Nephron (organoid): ENCODE results near the gene PLXNA3.

Source experiments
- H3K27ac Mint-ChIP-seq, 3 experiments: 2 replicates each; pipeline ENCODE4 v1.8.0; 2020; ENCODE audit warnings: mixed read lengths in 3 of 3, mild to moderate bottlenecking in 2 of 3, moderate library complexity in 1 of 3
- H3K27me3 Mint-ChIP-seq: 2 replicates; pipeline ENCODE4 v1.8.0; 2021; ENCODE audit warnings: low read depth, mild to moderate bottlenecking, moderate library complexity, mixed read lengths
- H3K36me3 Mint-ChIP-seq: 2 replicates; pipeline ENCODE4 v1.8.0; 2020; ENCODE audit warnings: low read depth, mixed read lengths
- H3K4me1 Mint-ChIP-seq: 2 replicates; pipeline ENCODE4 v1.8.0; 2020; ENCODE audit warnings: mixed read lengths
- H3K4me3 Mint-ChIP-seq, 3 experiments: 2 replicates each; pipeline ENCODE4 v1.8.0; 2020; ENCODE audit warnings: mild to moderate bottlenecking in 3 of 3, mixed read lengths in 3 of 3, moderate library complexity in 2 of 3
- H3K9me3 Mint-ChIP-seq: 2 replicates; pipeline ENCODE4 v1.8.0; 2020; ENCODE audit warnings: mixed read lengths
- TF ChIP-seq, protein P1 (sequence below), 3 experiments: fragments of 200-600 bp; sonication (generic); IDR thresholded peaks; one replicate each; pipeline ENCODE4 v1.5.0; 2021; ENCODE audit warnings: antibody characterized with exemption in 3 of 3; ENCODE audit not compliant: unreplicated experiment in 3 of 3

Gene PLXNA3

DNA sequence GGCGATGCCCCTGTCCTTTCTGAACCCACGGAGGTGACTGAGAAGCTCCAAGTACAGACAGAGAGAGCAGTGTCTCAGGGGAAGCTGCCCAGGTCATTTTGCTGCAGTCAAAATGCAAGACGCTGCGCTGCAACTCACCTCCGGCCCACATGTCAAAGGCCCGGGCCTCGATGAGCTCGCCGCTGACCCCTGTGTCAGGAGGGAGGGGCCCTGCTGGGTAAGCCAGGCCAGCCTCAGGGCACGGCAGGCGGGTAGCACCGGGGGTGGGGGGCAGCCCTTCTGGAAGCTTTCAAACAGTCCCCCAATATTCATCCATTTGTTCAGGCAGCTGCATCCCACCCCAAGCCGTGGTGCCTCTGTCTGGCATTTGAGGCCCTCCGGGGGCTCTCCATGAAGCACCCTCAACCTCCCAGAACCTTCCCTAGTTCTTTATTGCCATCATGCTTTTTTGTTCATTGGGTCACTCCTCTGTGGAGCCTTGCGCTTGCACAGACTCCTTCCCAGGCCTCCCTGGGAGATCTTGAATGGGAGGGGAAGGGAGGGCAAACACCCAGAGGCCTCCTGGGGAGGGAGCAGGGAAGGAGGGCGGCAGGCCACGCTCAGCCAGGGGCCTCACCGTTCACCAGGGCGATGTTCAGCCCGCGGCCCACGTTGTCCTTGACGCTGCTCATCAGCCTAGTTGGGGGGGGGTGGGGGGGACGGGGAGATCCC, 49.7 kb downstream of the PLXNA3 start:
- no peaks in the 10 kb centered on the region for H3K4me1 Mint-ChIP-seq
- H3K27me3 Mint-ChIP-seq, result peaks cover 3% of the 10 kb centered on the region
- H3K9me3 Mint-ChIP-seq, result peaks cover 18% of the 10 kb centered on the region
- no peak overlapping the region for H3K4me3 Mint-ChIP-seq
- peaks cover 31% of the 10 kb centered on the region for H3K36me3 Mint-ChIP-seq
- TF ChIP-seq, protein P1, sequence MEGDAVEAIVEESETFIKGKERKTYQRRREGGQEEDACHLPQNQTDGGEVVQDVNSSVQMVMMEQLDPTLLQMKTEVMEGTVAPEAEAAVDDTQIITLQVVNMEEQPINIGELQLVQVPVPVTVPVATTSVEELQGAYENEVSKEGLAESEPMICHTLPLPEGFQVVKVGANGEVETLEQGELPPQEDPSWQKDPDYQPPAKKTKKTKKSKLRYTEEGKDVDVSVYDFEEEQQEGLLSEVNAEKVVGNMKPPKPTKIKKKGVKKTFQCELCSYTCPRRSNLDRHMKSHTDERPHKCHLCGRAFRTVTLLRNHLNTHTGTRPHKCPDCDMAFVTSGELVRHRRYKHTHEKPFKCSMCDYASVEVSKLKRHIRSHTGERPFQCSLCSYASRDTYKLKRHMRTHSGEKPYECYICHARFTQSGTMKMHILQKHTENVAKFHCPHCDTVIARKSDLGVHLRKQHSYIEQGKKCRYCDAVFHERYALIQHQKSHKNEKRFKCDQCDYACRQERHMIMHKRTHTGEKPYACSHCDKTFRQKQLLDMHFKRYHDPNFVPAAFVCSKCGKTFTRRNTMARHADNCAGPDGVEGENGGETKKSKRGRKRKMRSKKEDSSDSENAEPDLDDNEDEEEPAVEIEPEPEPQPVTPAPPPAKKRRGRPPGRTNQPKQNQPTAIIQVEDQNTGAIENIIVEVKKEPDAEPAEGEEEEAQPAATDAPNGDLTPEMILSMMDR (IDR thresholded peaks at IDR 0.05; ENCODE audit: unreplicated experiment in 3 of 3), result no peak
- H3K27ac Mint-ChIP-seq, result no peak overlapping the region

DNA sequence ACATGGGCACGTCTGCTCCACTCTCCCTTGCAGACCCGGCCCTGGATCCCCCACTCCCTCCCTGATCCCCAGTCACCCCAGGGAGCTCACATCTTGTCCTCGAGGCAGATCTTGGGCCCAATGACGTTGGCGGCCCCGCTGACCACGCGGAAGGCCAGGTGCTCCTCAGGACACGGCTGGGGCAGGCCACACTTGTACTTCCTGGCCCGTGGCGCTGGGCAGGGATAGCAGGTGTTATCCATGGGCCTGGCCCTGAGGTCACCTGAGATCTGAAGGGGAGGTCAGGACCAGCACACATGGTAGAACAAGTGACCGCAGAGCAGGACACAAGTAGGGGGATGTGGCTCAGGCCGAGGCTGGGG, 50.3 kb downstream of the PLXNA3 start:
- Mint-ChIP-seq H3K4me1 (no peaks in the 10 kb centered on the region), H3K27ac (no peak overlapping the region), H3K36me3 (peaks cover 31% of the 10 kb centered on the region), H3K4me3 (no peak overlapping the region), H3K9me3 (peaks cover 18% of the 10 kb centered on the region), H3K27me3 (peaks cover 3% of the 10 kb centered on the region)
- TF ChIP-seq, protein P1 (IDR thresholded peaks at IDR 0.05; ENCODE audit: unreplicated experiment in 3 of 3), result no peak

DNA sequence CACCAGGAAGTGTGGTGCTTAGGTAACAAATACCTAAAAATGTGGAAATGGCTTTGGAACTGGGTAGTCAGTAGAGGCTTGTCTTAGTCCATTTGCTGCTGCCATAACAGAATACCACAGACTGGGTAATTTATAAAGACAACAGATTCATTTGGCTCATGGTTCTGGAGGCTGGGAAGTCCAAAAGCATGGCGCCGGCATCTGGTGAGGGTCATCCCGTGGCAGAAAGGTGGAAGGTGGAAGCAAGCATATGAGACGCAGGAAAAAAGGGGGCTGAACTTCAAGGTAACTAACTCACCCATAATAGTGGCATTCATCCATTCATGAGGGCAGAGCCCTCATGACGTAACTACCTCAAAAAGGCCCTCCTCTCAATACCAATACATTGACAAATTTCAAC, 51.4 kb downstream of the PLXNA3 start:
- TF ChIP-seq, protein P1 (IDR thresholded peaks at IDR 0.05; ENCODE audit: unreplicated experiment in 3 of 3), result no peak
- Mint-ChIP-seq H3K27ac (no peak overlapping the region), H3K4me1 (no peaks in the 10 kb centered on the region), H3K4me3 (no peak overlapping the region), H3K9me3 (peaks cover 23% of the 10 kb centered on the region), H3K27me3 (peaks cover 3% of the 10 kb centered on the region), H3K36me3 (peaks cover 37% of the 10 kb centered on the region)

DNA sequence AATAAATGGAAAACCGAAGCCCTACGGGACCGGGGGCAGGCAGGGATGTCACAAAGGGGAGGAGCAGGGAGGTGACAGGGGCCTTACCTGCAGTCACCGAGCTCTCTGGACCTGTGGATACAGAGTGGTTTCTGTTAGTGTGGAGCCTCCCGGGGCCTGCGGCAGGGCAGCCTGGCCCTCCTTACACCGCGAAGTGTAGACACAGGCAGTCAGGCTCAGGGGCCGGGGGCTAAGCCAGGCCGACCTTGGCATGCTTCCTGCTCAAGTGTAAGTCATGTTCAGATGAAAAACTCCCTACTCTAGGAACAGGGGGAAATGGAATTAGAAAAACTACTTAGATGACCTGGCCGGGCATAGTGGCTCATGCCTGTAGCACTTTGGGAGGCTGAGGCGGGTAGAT, 53.7 kb downstream of the PLXNA3 start:
- Mint-ChIP-seq H3K27ac (peak overlapping the region in 2 of 3 experiments; percentile 50 to 63), H3K4me3 (no peak overlapping the region), H3K9me3 (peaks cover 24% of the 10 kb centered on the region), H3K27me3 (peaks cover 3% of the 10 kb centered on the region), H3K4me1 (peaks cover 11% of the 10 kb centered on the region), H3K36me3 (peaks cover 28% of the 10 kb centered on the region)
- TF ChIP-seq, protein P1 (IDR thresholded peaks at IDR 0.05; ENCODE audit: unreplicated experiment in 3 of 3), result no peak

DNA sequence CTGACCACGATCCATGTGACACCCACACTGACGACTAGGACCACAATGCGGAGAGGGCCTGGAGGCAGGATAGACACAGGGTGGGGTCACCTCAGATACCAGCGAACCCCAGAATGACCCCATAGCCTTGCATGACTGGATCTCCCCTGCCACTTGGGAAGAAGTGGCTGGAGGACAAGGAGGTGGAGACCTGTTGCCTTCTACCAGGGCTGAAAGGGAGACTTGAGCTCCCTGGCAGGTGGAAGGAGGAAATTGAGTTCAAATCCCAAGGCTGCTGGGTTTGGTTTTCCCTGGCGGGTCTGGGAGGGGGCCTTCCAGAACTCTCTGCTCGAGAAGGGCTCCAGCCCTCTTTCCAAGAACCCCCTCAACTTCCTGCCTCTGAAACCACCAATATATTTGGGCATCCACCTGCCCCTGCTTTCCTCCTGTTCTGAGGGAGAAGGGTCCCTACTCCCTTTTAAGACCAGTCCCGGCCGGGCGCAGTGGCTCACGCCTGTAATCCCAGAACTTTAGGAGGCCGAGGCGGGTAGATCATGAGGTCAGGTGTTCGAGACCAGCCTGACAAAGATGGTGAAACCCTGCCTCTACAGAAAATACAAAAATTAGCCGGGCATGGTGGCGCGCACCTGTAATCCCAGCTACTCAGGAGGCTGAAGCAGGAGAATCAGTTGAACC, 54.9 kb downstream of the PLXNA3 start:
- peaks cover 23% of the 10 kb centered on the region for H3K9me3 Mint-ChIP-seq
- no peak overlapping the region for H3K27ac Mint-ChIP-seq
- peaks cover 28% of the 10 kb centered on the region for H3K36me3 Mint-ChIP-seq
- TF ChIP-seq, protein P1 (IDR thresholded peaks at IDR 0.05; ENCODE audit: unreplicated experiment in 3 of 3), result no peak
- peaks cover 20% of the 10 kb centered on the region for H3K4me1 Mint-ChIP-seq
- peaks cover 3% of the 10 kb centered on the region for H3K27me3 Mint-ChIP-seq
- peak overlapping the region in 1 of 3 experiments; percentile 12 for H3K4me3 Mint-ChIP-seq
